ENCODE data around the gene AFAP1L1.

DNA sequence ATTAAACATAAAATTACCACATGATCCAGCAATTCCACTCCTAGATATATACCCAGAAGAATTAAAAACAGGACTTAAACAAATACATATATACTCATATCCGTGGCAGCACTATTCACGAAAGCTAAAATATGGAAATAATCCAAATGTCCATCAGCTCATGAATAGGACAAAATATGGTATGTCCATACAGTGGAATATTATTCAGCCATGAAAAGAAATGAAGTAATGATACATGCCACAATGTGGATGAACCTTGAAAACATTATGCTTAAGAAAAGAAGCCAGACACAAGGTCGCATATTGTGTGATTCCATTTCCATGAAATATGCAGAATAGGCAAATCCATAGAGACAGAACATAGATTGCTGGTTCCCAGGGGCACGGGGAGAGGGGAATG lies 24.8 kb upstream of the AFAP1L1 start:
- TF ChIP-seq POLR2AphosphoS5 (IDR thresholded peaks at IDR 0.05), result no peak
- TF ChIP-seq EP300 (IDR thresholded peaks at IDR 0.05), result no peak
